GM18505 (cell line): ENCODE data around the gene GALNTL6.
"Not testable (repeated sequence)": the region's sequence is repeated elsewhere in the genome, so short reads cannot be mapped to it uniquely, and the experiment has no call there.

Experiments used
- ATAC-seq: cut with Tn5 transposase; IDR thresholded peaks from one replicate; pipeline ENCODE4 v1.9.1; 2021; ENCODE audit not compliant: unreplicated experiment
- POLR2A ChIP-seq: IDR thresholded peaks from 4 replicates; pipeline ENCODE4 v1.6.1; 2011; ENCODE audit warnings: borderline replicate concordance; ENCODE audit not compliant: insufficient read depth, insufficient read length; ENCODE audit errors: extremely low read depth

Gene GALNTL6

DNA sequence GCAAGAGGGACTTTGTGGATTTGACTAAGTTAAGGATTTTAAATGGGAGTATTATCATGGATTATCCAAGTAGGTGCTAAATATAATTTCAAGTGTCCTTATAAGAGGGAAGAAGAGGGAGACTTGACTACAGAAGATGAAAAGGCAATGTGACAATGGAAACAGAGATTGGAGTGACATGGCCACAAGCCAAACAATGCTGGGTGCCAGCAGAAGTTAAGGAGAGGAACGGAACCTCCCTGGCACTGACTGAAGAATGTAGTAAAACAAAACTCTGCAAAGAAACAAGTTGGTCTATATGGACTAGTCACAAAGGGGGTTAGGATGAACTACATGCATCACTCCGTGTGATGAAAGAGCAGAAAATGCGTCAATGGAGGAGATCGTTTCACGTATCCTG, 959.6 kb downstream of the GALNTL6 start:
- no peak for ATAC-seq
- no peak for TF ChIP-seq POLR2A

GRCh38 chr4:172776203-172776861, 963.1 kb downstream of the GALNTL6 start:
- no peak for TF ChIP-seq POLR2A
- ATAC-seq = no peak

DNA sequence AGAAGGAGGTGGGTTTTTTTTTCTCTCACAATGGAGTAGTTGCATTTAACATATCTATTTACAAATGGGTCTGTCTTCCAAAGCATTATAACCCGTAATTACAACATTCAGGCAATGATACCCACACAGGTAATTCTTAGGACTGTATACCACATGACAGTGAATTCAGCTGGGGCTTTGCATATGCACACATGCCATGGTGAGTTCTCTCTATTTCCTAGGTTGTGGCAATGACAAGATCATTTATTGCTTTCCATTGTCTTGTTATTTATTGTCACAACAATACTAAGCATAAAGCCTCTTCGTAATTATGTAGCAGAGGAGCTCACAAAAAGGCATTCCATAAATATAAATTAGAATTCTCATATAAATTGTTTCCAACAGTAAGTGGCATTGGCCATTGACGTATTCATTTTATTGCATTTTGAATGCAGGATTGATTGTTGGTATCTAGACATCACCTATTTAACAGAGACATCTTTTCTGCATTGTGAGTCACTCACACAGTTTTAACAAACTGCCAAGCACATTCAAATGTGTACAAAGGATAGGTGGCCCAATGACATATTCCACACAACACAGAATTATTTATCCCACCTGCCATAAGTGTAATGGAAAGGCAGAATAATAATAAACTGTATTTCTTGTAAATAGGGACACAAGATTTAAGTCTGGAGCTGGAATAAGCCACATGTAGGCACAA, 964.7 kb downstream of the GALNTL6 start:
- TF ChIP-seq POLR2A = no peak
- ATAC-seq = no peak

DNA sequence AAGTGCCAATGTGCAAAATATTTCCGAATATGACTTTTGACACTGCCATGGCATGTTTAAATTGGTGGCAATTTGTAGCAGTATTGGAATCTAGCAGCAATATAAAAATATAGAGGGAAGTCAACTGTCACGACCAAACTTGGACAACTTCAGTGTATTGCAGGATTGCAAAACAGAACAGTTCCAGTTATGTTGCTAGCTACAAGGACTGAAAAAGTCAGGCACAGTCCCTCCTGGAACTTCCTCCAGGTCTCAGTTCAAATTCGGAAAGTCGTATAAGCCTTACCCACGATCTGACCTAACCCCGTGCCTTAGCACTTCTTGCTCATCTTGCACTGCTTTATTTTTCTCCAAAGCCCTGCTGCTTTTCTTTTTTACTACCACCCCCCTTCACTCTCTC, 965.4 kb downstream of the GALNTL6 start:
- no peak for ATAC-seq
- no peak for TF ChIP-seq POLR2A

DNA sequence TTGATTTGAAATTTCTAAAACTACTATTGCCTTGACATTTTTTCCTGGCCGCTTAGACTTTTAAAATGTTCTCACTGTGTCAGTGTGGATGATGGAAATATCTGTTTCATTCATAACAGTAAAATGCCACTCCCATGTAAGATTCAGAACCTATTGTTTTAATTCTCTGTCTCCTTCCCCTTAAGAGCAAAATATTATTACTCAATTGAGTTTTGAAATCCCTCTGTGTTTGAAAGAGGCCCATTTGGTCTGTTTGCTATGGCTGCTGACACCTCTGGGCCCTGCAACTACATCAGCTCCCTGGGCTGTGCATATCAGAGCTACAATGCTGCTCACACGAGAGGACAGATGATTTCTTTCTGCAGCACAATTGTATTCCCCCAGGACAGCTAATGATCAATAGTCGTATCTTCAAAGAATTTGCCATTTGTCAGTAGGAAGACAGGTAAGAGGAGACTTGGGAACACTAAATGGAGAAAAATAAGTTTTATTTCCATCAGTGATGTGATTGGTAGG, 967.4 kb downstream of the GALNTL6 start:
- ATAC-seq = no peak
- TF ChIP-seq POLR2A = no peak

- TF ChIP-seq POLR2A = no peak
- ATAC-seq = no peak
Measured at GRCh38 chr4:172785613-172786012, 972.4 kb downstream of the GALNTL6 start.

DNA sequence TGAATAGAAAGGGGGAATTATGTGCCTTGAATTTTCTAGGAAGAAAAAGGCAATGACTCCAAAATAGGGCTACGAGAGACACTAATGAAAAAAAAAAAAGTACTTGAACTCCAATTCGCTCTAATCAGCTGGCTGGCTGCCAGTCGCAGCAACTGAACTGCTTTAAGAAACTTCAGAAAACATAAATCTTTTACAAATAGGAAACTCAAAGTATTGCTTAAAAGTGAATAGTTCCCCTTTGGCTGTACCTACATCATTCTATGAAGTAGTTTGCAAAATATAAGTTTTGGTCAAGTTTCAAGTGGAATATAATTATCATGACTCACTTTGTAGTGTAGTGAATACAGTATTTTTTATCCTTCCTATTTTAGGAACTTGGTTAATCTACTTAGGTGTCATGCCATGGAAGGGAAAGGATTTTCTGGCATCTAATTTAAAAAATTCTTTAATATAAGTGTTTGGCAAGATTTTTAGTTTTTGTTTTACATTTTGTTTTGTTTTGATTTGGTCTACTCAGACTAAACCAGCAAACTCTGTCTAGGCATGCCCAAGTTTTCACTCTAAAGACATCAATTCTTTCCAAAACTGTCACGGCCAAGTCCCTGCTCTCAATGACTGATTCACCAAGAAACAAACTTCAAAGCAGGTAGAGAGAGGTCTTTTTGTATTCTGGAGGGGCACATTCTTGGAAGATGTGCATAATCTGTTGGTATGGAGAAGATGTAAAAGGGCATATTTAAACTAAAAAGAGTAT, 973.0 kb downstream of the GALNTL6 start:
- no peak for TF ChIP-seq POLR2A
- no peak for ATAC-seq

DNA sequence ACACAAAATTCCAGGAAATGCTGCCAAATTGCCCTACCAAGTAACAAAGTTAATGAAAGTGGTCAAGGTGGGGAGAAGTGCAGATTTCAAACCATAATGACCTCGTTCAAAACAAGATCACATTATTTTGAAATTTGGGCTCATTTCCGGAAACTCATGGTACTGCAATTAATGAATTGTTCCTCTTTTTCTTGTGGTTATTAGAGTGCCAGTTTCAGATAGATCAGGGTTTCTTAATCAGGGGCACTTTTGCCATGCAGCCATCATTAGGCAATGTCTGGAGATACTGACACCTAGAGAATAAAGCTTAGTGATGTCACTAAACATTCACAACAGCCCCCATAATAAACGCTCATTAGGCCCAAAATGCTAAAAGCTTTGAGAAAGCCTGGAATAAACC, 973.9 kb downstream of the GALNTL6 start:
- TF ChIP-seq POLR2A = no peak
- ATAC-seq = no peak

- no peak for ATAC-seq
- TF ChIP-seq POLR2A = no peak
Measured at GRCh38 chr4:172791841-172792240, 978.6 kb downstream of the GALNTL6 start.

GRCh38 chr4:172793565-172794306, 980.5 kb downstream of the GALNTL6 start:
- TF ChIP-seq POLR2A = no peak
- no peak for ATAC-seq

GRCh38 chr4:172794307-172794703, 981.1 kb downstream of the GALNTL6 start:
- TF ChIP-seq POLR2A = no peak
- no peak for ATAC-seq

DNA sequence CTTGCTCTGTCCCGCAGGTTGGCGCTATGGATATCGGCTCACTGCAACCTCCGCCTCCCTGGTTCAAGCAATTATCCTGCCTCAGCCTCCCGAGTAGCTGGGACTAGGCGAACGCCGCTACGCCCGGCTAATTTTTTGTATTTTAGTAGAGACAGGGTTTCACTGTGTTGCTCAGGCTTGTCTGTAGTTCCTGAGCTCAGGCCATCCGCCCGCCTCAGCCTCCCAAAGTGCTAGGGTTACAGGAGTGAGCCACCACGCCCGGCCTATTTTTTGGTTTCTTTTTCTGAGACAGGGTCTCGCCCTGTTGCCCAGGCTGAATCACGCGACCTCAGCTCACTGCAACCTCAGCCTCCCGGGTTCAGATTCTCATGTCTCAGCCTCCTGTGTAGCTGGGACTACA, 984.1 kb downstream of the GALNTL6 start:
- not testable (repeated sequence) for ATAC-seq

DNA sequence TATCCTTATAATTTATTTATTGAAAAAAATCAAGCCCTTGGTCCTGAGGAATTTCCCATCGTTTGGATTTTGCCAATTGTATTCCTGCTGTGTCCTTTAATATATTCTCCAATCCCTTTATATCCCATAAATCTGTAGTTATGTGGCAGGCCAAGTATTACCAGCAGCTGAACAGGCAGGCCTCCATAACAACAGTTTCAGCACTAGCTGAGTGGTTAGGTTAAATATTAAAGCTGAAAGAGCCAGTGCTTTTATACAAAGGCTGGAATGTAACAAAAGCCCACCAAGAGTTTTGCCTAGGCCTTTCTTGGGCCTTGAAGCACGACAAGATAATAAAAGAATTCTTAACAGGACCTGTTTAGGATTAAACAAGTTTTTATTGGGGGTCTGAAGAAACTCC, 988.8 kb downstream of the GALNTL6 start:
- ATAC-seq = no peak

More for the DNA sequence above, 988.8 kb downstream of the GALNTL6 start:
- TF ChIP-seq POLR2A = no peak
